GM12878 (cell line): ENCODE measurements around the gene SLC35F6. TPM values are rescaled to one million over a fixed set of nuclear protein-coding genes. Genes with fewer than 3 reads are reported as not detected.

Experiments
- ATAC-seq: fragments of 200-7000 bp; cut with Tn5 transposase; 3 replicates; pipeline ENCODE4 v1.9.1; 2020; ENCODE audit warnings: mild to moderate bottlenecking, moderate library complexity
- BruUV-seq: library from RNA; stranded (reverse); fragments of 400-500 nt; replicated peaks from 2 replicates; lab custom pipeline; 2021; lab: Mats Ljungman, UMichigan
- CTCF ChIA-PET: fragments of 300-600 bp; sonication (Branson Sonifier 250); formaldehyde crosslinking; extraction: SDS; loops from one replicate; lab custom pipeline; 2021; ENCODE audit warnings: inconsistent platforms; lab: Yijun Ruan, JAX
- POLR2A ChIA-PET: fragments of 350-600 bp; formaldehyde crosslinking; extraction: SDS; loops from one replicate; lab custom pipeline; 2021; ENCODE audit warnings: inconsistent platforms; lab: Charles Lee
- RAD21 ChIA-PET: fragments of 300-600 bp; sonication (Branson Sonifier 250); formaldehyde crosslinking; loops from one replicate; lab custom pipeline; 2023; ENCODE audit warnings: antibody characterized with exemption; ENCODE audit not compliant: unreplicated experiment; lab: Charles Lee
- SMC1A ChIA-PET: fragments of 300-600 bp; sonication (Branson Sonifier 250); formaldehyde crosslinking; loops from one replicate; lab custom pipeline; 2023; ENCODE audit not compliant: unreplicated experiment, uncharacterized antibody; lab: Charles Lee
- DNase-seq: peaks from one replicate; pipeline ENCODE4 v3.0.0-alpha.2; 2011; ENCODE audit warnings: low read depth, low spot score
- FAIRE-seq: peaks from 3 replicates; lab custom pipeline; 2011; peaks lifted over from hg19 to GRCh38; lab: Jason Lieb, UNC
- H2AFZ ChIP-seq: 2 replicates; pipeline ENCODE4 v1.6.0; 2011; ENCODE audit warnings: low read depth, low read length, control low read depth; ENCODE audit not compliant: control insufficient read depth
- H3K27ac ChIP-seq: 2 replicates; pipeline ENCODE4 v1.5.1; 2011; ENCODE audit warnings: control low read depth; ENCODE audit not compliant: control insufficient read depth, insufficient read depth
- H3K27me3 ChIP-seq, 2 experiments: replicated peaks in 1 of 2; 2 replicates each; pipeline versions ENCODE4 v1.6.0 to v1.6.1; 2011; ENCODE audit warnings: low read length in 1 of 2; ENCODE audit not compliant: control insufficient read depth in 2 of 2, insufficient read depth in 2 of 2
- H3K36me3 ChIP-seq, 2 experiments: 2 replicates each; pipeline ENCODE4 v1.5.1; 2011; ENCODE audit warnings: low read length in 1 of 2; ENCODE audit not compliant: control insufficient read depth in 2 of 2, insufficient read depth in 2 of 2
- H3K4me1 ChIP-seq: 2 replicates; pipeline ENCODE4 v1.6.1; 2011; ENCODE audit warnings: mild to moderate bottlenecking, low read length, moderate library complexity, mixed read lengths; ENCODE audit not compliant: control insufficient read depth, insufficient read depth
- H3K4me2 ChIP-seq: 2 replicates; pipeline ENCODE4 v1.6.0; 2011; ENCODE audit warnings: control low read depth; ENCODE audit not compliant: control insufficient read depth, insufficient read depth
- H3K4me3 ChIP-seq: fragments of 200-600 bp; sonication (generic); 2 replicates; pipeline ENCODE4 v1.5.1; 2016
- H3K79me2 ChIP-seq: 2 replicates; pipeline ENCODE4 v1.6.0; 2011; ENCODE audit warnings: low read length; ENCODE audit not compliant: control insufficient read depth, insufficient read depth
- H3K9ac ChIP-seq: 2 replicates; pipeline ENCODE4 v1.8.0; 2011; ENCODE audit warnings: low read length, control low read depth, mixed read lengths; ENCODE audit not compliant: control insufficient read depth, insufficient read depth
- H3K9me3 ChIP-seq: replicated peaks from 3 replicates; pipeline ENCODE4 v1.5.1; 2011; ENCODE audit warnings: mild to moderate bottlenecking, low read length; ENCODE audit not compliant: control insufficient read depth, insufficient read depth
- H4K20me1 ChIP-seq: 2 replicates; pipeline ENCODE4 v1.6.0; 2011; ENCODE audit not compliant: control insufficient read depth, insufficient read depth
- BMI1 ChIP-seq: fragments of 450-650 bp; IDR thresholded peaks from 2 replicates; pipeline ENCODE4 v1.6.1; 2016; ENCODE audit warnings: mild to moderate bottlenecking, moderate library complexity, borderline replicate concordance
- HDAC6 ChIP-seq: fragments of 200-600 bp; sonication (generic); IDR thresholded peaks from one replicate; pipeline ENCODE4 v1.8.0; 2017; ENCODE audit warnings: antibody characterized with exemption; ENCODE audit not compliant: unreplicated experiment
- WGBS: methylation state at CpG from one replicate; pipeline ENCODE4 v1.1.6; 2016; ENCODE audit warnings: low lambda C conversion rate; ENCODE audit not compliant: insufficient replicate concordance, insufficient coverage; ENCODE audit errors: missing lambda C conversion rate; 5-methylcytosine and 5-hydroxymethylcytosine counted together
- in situ Hi-C: fragments of 300-500 bp; cut with MboI; formaldehyde crosslinking; loops from 9 replicates; pipeline ENCODE4 v1.14.3; 2018; ENCODE audit warnings: mixed read lengths
- intact Hi-C: fragments of 100-400 bp; cut with micrococcal nuclease; formaldehyde crosslinking; loops from one replicate; pipeline ENCODE4 v1.14.2; 2022; ENCODE audit not compliant: unreplicated experiment
- polyA plus RNA-seq, 11 experiments: library from polyadenylated mRNA; depleted of rRNA in 4 of 11; unstranded in 6 of 11; stranded (reverse) in 5 of 11; fragments of >200 nt; fragmentation: Nextera tagmentation in 4 of 11; fragmentation: Illumina TruSeq in 1 of 11; extraction: Ambion mirVana in 4 of 11; extraction: Trizol in 1 of 11; gene quantifications; 1 replicate in 1 of 11; 2 replicates in 10 of 11; pipeline versions ENCODE4 v1.2.1 to v1.2.3, GENCODE V29; 2011 to 2016; ENCODE audit warnings: inconsistent platforms in 2 of 11, missing spikeins in 2 of 11, low read depth in 1 of 11
- total RNA-seq, 4 experiments: library from RNA; depleted of rRNA in 3 of 4; stranded (reverse); fragments of >200 nt in 3 of 4; fragmentation: Illumina TruSeq in 1 of 4; extraction: Trizol in 1 of 4; gene quantifications; 2 replicates each; pipeline versions ENCODE4 v1.2.1 to v1.2.3, GENCODE V29; 2013 to 2021
- TF ChIP-seq, protein P1 (sequence below): IDR thresholded peaks from 2 replicates; pipeline ENCODE4 v1.6.1; 2011; ENCODE audit warnings: low read depth, mild to moderate bottlenecking, low read length, moderate library complexity, borderline replicate concordance; ENCODE audit errors: extremely low read depth
- TF ChIP-seq, protein P2 (sequence below): fragments of 450-650 bp; IDR thresholded peaks from 2 replicates; pipeline ENCODE4 v1.6.1; 2017; ENCODE audit warnings: mild to moderate bottlenecking, moderate library complexity
- TF ChIP-seq, protein P3 (sequence below): IDR thresholded peaks from 2 replicates; pipeline ENCODE4 v1.6.1; 2012; ENCODE audit warnings: improper control_type of control experiment, low read depth, low read length; ENCODE audit not compliant: insufficient replicate concordance
- TF ChIP-seq, protein P4 (sequence below): IDR thresholded peaks from 2 replicates; pipeline ENCODE4 v1.6.1; 2012; ENCODE audit warnings: mild to moderate bottlenecking, low read depth, low read length

SLC35F6 gene
- total and polyA plus RNA-seq, 10 of the 15 experiments (the other 5 are each of a cell fraction or from before 2014, with no cell fraction given), result 4.0 to 10.5 (median 8.0) TPM

DNA sequence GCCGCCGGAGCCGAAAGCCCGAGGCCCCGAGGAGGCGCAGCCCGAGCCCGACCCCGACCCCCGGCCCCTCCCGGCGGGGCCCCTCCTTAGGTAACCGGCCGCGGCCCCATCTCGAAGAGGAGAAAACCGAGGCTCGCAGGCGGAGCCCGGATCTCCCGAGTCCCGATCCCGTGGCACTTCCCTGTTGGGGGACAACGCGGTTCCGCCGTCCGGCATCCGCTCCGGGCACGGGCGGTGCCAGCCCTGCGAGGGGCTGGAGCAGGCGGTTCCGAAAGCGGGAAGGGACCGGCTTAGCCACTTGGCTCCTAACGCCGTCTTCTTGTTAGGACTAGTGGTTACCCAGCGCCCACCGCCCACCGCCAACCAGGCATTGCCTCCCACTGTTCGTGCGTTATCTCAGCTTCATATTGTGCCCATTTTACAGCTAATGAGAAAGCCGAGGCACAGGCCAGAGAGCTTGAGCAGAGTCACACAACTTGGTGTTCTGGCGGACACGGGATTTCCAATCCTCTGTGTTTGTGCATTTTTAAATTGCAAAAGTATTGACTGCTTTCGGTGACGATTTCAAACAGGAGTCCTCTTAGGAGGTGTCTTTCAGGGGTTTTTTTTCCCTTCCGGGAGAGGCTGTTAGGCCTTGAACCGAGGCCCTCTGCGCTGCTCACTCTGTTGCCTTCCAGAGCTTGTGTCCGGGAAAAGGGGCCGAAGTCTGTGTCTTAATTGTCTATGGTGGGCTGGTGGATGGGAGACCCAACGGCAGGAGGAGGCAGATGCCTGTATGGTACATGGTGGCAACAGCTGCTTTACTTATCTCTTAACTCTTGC is 22.3 kb downstream of the SLC35F6 start:
- DNase-seq, result no peak
- TF ChIP-seq, protein P1, sequence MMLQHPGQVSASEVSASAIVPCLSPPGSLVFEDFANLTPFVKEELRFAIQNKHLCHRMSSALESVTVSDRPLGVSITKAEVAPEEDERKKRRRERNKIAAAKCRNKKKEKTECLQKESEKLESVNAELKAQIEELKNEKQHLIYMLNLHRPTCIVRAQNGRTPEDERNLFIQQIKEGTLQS, result no peak
- TF ChIP-seq, protein P2, sequence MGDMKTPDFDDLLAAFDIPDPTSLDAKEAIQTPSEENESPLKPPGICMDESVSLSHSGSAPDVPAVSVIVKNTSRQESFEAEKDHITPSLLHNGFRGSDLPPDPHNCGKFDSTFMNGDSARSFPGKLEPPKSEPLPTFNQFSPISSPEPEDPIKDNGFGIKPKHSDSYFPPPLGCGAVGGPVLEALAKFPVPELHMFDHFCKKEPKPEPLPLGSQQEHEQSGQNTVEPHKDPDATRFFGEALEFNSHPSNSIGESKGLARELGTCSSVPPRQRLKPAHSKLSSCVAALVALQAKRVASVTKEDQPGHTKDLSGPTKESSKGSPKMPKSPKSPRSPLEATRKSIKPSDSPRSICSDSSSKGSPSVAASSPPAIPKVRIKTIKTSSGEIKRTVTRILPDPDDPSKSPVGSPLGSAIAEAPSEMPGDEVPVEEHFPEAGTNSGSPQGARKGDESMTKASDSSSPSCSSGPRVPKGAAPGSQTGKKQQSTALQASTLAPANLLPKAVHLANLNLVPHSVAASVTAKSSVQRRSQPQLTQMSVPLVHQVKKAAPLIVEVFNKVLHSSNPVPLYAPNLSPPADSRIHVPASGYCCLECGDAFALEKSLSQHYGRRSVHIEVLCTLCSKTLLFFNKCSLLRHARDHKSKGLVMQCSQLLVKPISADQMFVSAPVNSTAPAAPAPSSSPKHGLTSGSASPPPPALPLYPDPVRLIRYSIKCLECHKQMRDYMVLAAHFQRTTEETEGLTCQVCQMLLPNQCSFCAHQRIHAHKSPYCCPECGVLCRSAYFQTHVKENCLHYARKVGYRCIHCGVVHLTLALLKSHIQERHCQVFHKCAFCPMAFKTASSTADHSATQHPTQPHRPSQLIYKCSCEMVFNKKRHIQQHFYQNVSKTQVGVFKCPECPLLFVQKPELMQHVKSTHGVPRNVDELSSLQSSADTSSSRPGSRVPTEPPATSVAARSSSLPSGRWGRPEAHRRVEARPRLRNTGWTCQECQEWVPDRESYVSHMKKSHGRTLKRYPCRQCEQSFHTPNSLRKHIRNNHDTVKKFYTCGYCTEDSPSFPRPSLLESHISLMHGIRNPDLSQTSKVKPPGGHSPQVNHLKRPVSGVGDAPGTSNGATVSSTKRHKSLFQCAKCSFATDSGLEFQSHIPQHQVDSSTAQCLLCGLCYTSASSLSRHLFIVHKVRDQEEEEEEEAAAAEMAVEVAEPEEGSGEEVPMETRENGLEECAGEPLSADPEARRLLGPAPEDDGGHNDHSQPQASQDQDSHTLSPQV, result no peak
- TF ChIP-seq, protein P3, sequence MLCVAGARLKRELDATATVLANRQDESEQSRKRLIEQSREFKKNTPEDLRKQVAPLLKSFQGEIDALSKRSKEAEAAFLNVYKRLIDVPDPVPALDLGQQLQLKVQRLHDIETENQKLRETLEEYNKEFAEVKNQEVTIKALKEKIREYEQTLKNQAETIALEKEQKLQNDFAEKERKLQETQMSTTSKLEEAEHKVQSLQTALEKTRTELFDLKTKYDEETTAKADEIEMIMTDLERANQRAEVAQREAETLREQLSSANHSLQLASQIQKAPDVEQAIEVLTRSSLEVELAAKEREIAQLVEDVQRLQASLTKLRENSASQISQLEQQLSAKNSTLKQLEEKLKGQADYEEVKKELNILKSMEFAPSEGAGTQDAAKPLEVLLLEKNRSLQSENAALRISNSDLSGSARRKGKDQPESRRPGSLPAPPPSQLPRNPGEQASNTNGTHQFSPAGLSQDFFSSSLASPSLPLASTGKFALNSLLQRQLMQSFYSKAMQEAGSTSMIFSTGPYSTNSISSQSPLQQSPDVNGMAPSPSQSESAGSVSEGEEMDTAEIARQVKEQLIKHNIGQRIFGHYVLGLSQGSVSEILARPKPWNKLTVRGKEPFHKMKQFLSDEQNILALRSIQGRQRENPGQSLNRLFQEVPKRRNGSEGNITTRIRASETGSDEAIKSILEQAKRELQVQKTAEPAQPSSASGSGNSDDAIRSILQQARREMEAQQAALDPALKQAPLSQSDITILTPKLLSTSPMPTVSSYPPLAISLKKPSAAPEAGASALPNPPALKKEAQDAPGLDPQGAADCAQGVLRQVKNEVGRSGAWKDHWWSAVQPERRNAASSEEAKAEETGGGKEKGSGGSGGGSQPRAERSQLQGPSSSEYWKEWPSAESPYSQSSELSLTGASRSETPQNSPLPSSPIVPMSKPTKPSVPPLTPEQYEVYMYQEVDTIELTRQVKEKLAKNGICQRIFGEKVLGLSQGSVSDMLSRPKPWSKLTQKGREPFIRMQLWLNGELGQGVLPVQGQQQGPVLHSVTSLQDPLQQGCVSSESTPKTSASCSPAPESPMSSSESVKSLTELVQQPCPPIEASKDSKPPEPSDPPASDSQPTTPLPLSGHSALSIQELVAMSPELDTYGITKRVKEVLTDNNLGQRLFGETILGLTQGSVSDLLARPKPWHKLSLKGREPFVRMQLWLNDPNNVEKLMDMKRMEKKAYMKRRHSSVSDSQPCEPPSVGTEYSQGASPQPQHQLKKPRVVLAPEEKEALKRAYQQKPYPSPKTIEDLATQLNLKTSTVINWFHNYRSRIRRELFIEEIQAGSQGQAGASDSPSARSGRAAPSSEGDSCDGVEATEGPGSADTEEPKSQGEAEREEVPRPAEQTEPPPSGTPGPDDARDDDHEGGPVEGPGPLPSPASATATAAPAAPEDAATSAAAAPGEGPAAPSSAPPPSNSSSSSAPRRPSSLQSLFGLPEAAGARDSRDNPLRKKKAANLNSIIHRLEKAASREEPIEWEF, result no peak
- TF ChIP-seq HDAC6, result no peak
- no peak for TF ChIP-seq BMI1
- TF ChIP-seq, protein P4, sequence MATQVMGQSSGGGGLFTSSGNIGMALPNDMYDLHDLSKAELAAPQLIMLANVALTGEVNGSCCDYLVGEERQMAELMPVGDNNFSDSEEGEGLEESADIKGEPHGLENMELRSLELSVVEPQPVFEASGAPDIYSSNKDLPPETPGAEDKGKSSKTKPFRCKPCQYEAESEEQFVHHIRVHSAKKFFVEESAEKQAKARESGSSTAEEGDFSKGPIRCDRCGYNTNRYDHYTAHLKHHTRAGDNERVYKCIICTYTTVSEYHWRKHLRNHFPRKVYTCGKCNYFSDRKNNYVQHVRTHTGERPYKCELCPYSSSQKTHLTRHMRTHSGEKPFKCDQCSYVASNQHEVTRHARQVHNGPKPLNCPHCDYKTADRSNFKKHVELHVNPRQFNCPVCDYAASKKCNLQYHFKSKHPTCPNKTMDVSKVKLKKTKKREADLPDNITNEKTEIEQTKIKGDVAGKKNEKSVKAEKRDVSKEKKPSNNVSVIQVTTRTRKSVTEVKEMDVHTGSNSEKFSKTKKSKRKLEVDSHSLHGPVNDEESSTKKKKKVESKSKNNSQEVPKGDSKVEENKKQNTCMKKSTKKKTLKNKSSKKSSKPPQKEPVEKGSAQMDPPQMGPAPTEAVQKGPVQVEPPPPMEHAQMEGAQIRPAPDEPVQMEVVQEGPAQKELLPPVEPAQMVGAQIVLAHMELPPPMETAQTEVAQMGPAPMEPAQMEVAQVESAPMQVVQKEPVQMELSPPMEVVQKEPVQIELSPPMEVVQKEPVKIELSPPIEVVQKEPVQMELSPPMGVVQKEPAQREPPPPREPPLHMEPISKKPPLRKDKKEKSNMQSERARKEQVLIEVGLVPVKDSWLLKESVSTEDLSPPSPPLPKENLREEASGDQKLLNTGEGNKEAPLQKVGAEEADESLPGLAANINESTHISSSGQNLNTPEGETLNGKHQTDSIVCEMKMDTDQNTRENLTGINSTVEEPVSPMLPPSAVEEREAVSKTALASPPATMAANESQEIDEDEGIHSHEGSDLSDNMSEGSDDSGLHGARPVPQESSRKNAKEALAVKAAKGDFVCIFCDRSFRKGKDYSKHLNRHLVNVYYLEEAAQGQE, result no peak

More for the DNA sequence above, 22.3 kb downstream of the SLC35F6 start:
- Histone ChIP-seq H4K20me1 (no peaks in the 10 kb centered on the region), H3K27ac (peak overlapping the region; percentile 81), H3K79me2 (peaks cover 41% of the 10 kb centered on the region), H3K4me2 (peak overlapping the region; percentile 81), H3K27me3 (no peaks in the 10 kb centered on the region), H3K4me3 (peak overlapping the region; percentile 79), H3K9me3 (peaks cover 4% of the 10 kb centered on the region; the same call in 2 of the 3 replicates), H3K4me1 (peaks cover 3% of the 10 kb centered on the region; the same call in 1 of the 2 replicates), H2AFZ (peak overlapping the region; percentile 45), H3K9ac (peak overlapping the region; percentile 88), H3K36me3 (peaks cover 0 to 3% of the 10 kb centered on the region in 2 experiments; a peak in 2 of 4 replicates)
- POLR2A ChIA-PET, result interaction anchor here (0.6 kb wide), 1 partner anchor 14 kb away, joined by 3 read pairs; no protein-coding TSS in a partner anchor
- intact Hi-C loops (loop anchor here (5.0 kb wide), 1 partner anchor 266 kb away; the partner anchor contains the start of gene AGBL5), in situ Hi-C loops (no loop called here)
- FAIRE-seq (no peak), ATAC-seq (peak; percentile 42)
- CTCF ChIA-PET, result interaction anchor here (0.6 to 1.0 kb wide), 4 partner anchors 16 to 473 kb away, joined by 3 to 5 read pairs (median 4); no protein-coding TSS in a partner anchor
- 1% methylated on average over 52 of the region's 55 CpGs for WGBS
- RAD21 ChIA-PET, result interaction anchor here (0.8 kb wide), 1 partner anchor 32 kb away, joined by 3 read pairs; no protein-coding TSS in a partner anchor
- no TSS peak for BruUV-seq
- SMC1A ChIA-PET, result interaction anchor here (0.6 to 1.0 kb wide), 2 partner anchors 14 to 48 kb away, joined by 3 read pairs; no protein-coding TSS in a partner anchor
